ENCODE results near the gene COL5A2.
A peak's percentile ranks its signal among the peaks of the same experiment; 100 is the strongest.

Gene COL5A2

GRCh38 chr2:189024901-189025618 lies 154.5 kb downstream of the COL5A2 start:
- H3K4me3 ChIP-seq (IDR thresholded peaks at IDR 0.05; ENCODE audit: insufficient read depth, low read depth, low read length): no peak overlapping the region
- no peaks in the 10 kb centered on the region for H4K20me1 ChIP-seq (ENCODE audit: insufficient read depth)
- H3K4me1 ChIP-seq (ENCODE audit: low read depth, poor library complexity, severe bottlenecking): no peaks in the 10 kb centered on the region
- no peaks in the 10 kb centered on the region for H3K79me2 ChIP-seq (ENCODE audit: insufficient read depth, low read depth)
- H3K36me3 ChIP-seq (ENCODE audit: insufficient read depth): no peaks in the 10 kb centered on the region
- H3K4me2 ChIP-seq: no peak overlapping the region
- H3K27me3 ChIP-seq (ENCODE audit: insufficient read depth, low read depth): no peaks in the 10 kb centered on the region
- H3K9ac ChIP-seq: no peak overlapping the region
- no peak overlapping the region for H3K27ac ChIP-seq
- TF ChIP-seq CTCF (conservative IDR thresholded peaks at IDR 0.05; ENCODE audit: low read depth, low read length): peak; percentile 42; the same call in 1 of the 2 replicates
- H2AFZ ChIP-seq (ENCODE audit: low read depth): no peak overlapping the region

GRCh38 chr2:189022492-189022891 lies 157.1 kb downstream of the COL5A2 start:
- TF ChIP-seq CTCF (conservative IDR thresholded peaks at IDR 0.05; ENCODE audit: low read depth, low read length): no peak
- H3K4me2 ChIP-seq: no peak overlapping the region
- no peak overlapping the region for H2AFZ ChIP-seq (ENCODE audit: low read depth)
- H3K27me3 ChIP-seq (ENCODE audit: insufficient read depth, low read depth): no peaks in the 10 kb centered on the region
- no peaks in the 10 kb centered on the region for H3K36me3 ChIP-seq (ENCODE audit: insufficient read depth)
- no peak overlapping the region for H3K4me3 ChIP-seq (IDR thresholded peaks at IDR 0.05; ENCODE audit: insufficient read depth, low read depth, low read length)
- no peaks in the 10 kb centered on the region for H3K79me2 ChIP-seq (ENCODE audit: insufficient read depth, low read depth)
- no peaks in the 10 kb centered on the region for H4K20me1 ChIP-seq (ENCODE audit: insufficient read depth)
- H3K27ac ChIP-seq: no peak overlapping the region
- no peaks in the 10 kb centered on the region for H3K4me1 ChIP-seq (ENCODE audit: low read depth, poor library complexity, severe bottlenecking)
- no peak overlapping the region for H3K9ac ChIP-seq

- Histone ChIP-seq H4K20me1 (ENCODE audit: insufficient read depth) (no peaks in the 10 kb centered on the region), H3K27ac (no peak overlapping the region), H3K4me2 (no peak overlapping the region), H3K27me3 (ENCODE audit: insufficient read depth, low read depth) (no peaks in the 10 kb centered on the region), H3K79me2 (ENCODE audit: insufficient read depth, low read depth) (no peaks in the 10 kb centered on the region), H3K36me3 (ENCODE audit: insufficient read depth) (no peaks in the 10 kb centered on the region), H2AFZ (ENCODE audit: low read depth) (no peak overlapping the region), H3K9ac (no peak overlapping the region), H3K4me1 (ENCODE audit: low read depth, poor library complexity, severe bottlenecking) (no peaks in the 10 kb centered on the region), H3K4me3 (IDR thresholded peaks at IDR 0.05; ENCODE audit: insufficient read depth, low read depth, low read length) (no peak overlapping the region)
- no peak for TF ChIP-seq CTCF (conservative IDR thresholded peaks at IDR 0.05; ENCODE audit: low read depth, low read length)
Measured at GRCh38 chr2:189022053-189022481, 157.5 kb downstream of the COL5A2 start.

- H2AFZ ChIP-seq (ENCODE audit: low read depth): no peak overlapping the region
- TF ChIP-seq CTCF (conservative IDR thresholded peaks at IDR 0.05; ENCODE audit: low read depth, low read length): no peak
- no peak overlapping the region for H3K4me3 ChIP-seq (IDR thresholded peaks at IDR 0.05; ENCODE audit: insufficient read depth, low read depth, low read length)
- H4K20me1 ChIP-seq (ENCODE audit: insufficient read depth): no peaks in the 10 kb centered on the region
- no peak overlapping the region for H3K4me2 ChIP-seq
- H3K27me3 ChIP-seq (ENCODE audit: insufficient read depth, low read depth): no peaks in the 10 kb centered on the region
- no peak overlapping the region for H3K9ac ChIP-seq
- no peaks in the 10 kb centered on the region for H3K4me1 ChIP-seq (ENCODE audit: low read depth, poor library complexity, severe bottlenecking)
- no peaks in the 10 kb centered on the region for H3K79me2 ChIP-seq (ENCODE audit: insufficient read depth, low read depth)
- no peaks in the 10 kb centered on the region for H3K36me3 ChIP-seq (ENCODE audit: insufficient read depth)
- H3K27ac ChIP-seq: no peak overlapping the region
Measured at GRCh38 chr2:189020179-189020578, 159.4 kb downstream of the COL5A2 start.

Data from KMS-11 (cell line).